HL-60 (cell line): ENCODE data around the gene C17orf114.

Experiments
- DNase-seq, 2 experiments: peaks; one replicate each; pipeline ENCODE4 v3.0.0-alpha.2; 2010 to 2020; ENCODE audit warnings: low read depth in 1 of 2, low spot score in 1 of 2
- H3K27ac ChIP-seq: fragments of 250-450 bp; sonication (Bioruptor Pico); replicated peaks from 2 replicates; pipeline ENCODE4 v1.5.1; 2020; ENCODE audit warnings: mild to moderate bottlenecking, moderate library complexity
- H3K27me3 ChIP-seq: fragments of 250-450 bp; sonication (Bioruptor Pico); 2 replicates; pipeline ENCODE4 v1.5.1; 2021; ENCODE audit warnings: mild to moderate bottlenecking, moderate library complexity; ENCODE audit not compliant: insufficient read depth, poor library complexity, severe bottlenecking
- H3K4me3 ChIP-seq: replicated peaks from 2 replicates; pipeline ENCODE4 v1.5.1; 2011; ENCODE audit warnings: mild to moderate bottlenecking, control low read depth, low read length; ENCODE audit not compliant: insufficient read depth
- CTCF ChIP-seq: IDR thresholded peaks from one replicate; pipeline ENCODE4 v1.5.1; 2011; ENCODE audit warnings: low read length, control low read depth, inconsistent platforms; ENCODE audit not compliant: insufficient read depth
- GABPA ChIP-seq: IDR thresholded peaks from 2 replicates; pipeline ENCODE4 v1.6.1; 2012; ENCODE audit warnings: low read depth
- POLR2AphosphoS5 ChIP-seq: IDR thresholded peaks from 2 replicates; pipeline ENCODE4 v1.6.1; 2012; ENCODE audit warnings: low read depth
- REST ChIP-seq: IDR thresholded peaks from 2 replicates; pipeline ENCODE4 v1.6.1; 2012; ENCODE audit warnings: low read depth; ENCODE audit not compliant: insufficient replicate concordance
- SPI1 ChIP-seq: IDR thresholded peaks from 2 replicates; pipeline ENCODE4 v1.6.1; 2012; ENCODE audit warnings: low read depth, mild to moderate bottlenecking, borderline replicate concordance

Gene C17orf114

DNA sequence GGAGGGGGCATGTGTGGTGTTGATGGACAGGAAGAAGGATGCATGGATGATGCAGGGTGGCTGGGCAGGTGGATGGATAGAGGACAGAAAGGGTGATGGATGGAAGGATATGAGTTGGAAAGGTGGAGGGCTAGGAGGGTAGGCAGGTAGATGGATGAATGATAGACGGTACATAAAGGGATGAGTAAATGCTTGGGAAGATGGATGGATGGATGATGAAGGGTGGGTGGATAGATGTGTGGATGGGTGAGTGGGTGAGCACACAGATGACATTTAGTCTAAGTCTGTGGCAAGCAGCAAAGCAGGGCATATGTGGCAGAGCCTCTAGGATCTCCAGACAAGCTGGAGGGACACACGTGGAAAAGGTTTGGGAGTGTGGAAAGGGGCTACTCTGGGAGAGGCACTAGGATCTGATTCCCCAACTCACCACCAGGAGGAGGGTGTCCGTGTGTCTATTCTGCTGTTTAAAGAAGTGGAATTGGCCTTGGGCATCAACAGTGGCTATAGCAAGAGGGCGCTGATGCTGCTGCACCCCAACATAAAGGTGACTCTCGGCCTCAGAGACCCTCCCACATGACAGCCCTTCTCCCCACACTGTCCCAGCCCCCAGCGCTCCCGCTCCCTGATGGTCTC, 13.0 kb upstream of the C17orf114 start:
- DNase-seq: no peak
- TF ChIP-seq REST (no peak), CTCF (peak; percentile 9)
- Histone ChIP-seq H3K4me3 (no peak overlapping the region), H3K27me3 (no peaks in the 10 kb centered on the region), H3K27ac (no peak overlapping the region)

DNA sequence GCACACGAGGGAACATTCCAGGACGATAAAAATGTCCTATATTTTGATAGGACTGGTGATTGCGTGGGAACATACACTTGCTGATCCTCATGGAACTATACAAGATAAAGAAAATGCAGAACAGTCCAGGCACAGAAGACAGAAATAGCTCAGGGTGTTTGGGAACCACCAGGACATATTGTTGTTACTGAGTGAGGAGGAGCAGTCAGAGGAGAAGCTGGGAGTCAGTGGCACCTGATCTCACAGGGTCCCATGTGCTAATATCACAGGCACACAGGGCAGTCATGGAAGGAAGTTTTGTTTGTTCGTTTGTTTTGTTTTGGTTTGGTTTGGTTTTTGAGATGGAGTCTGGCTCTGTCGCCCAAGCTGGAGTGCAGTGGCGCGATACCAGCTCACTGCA, 10.6 kb upstream of the C17orf114 start:
- peaks cover 2% of the 10 kb centered on the region for H3K27me3 ChIP-seq

GRCh38 chr17:4811471-4811870, 9.3 kb upstream of the C17orf114 start:
- Histone ChIP-seq H3K27me3 (peaks cover 3% of the 10 kb centered on the region), H3K27ac (no peak overlapping the region), H3K4me3 (no peak overlapping the region)
- DNase-seq: no peak
- no peak for TF ChIP-seq POLR2AphosphoS5
- no peak for TF ChIP-seq CTCF
- TF ChIP-seq SPI1: no peak
- TF ChIP-seq REST: no peak
- no peak for TF ChIP-seq GABPA

More for the DNA sequence above, 10.6 kb upstream of the C17orf114 start:
- Histone ChIP-seq H3K27ac (no peak overlapping the region), H3K4me3 (no peak overlapping the region)
- no peak for DNase-seq
- TF ChIP-seq GABPA: no peak
- no peak for TF ChIP-seq POLR2AphosphoS5
- no peak for TF ChIP-seq REST
- TF ChIP-seq CTCF: no peak
